Measurements from ENCODE around the gene TRIM59. TPM values are rescaled to one million over a fixed set of nuclear protein-coding genes. Genes with fewer than 3 reads are reported as not detected.

Gene TRIM59
- total RNA-seq, 4 donors from 2014 or later, result 4.3 to 11.1 (median 6.7) TPM

- no peaks in the 10 kb centered on the region for H3K9me3 ChIP-seq
- H3K27me3 ChIP-seq, result no peaks in the 10 kb centered on the region
- no peak for TF ChIP-seq POLR2A (IDR thresholded peaks at IDR 0.05)
- TF ChIP-seq EP300 (IDR thresholded peaks at IDR 0.05), result no peak
- TF ChIP-seq, protein P1, sequence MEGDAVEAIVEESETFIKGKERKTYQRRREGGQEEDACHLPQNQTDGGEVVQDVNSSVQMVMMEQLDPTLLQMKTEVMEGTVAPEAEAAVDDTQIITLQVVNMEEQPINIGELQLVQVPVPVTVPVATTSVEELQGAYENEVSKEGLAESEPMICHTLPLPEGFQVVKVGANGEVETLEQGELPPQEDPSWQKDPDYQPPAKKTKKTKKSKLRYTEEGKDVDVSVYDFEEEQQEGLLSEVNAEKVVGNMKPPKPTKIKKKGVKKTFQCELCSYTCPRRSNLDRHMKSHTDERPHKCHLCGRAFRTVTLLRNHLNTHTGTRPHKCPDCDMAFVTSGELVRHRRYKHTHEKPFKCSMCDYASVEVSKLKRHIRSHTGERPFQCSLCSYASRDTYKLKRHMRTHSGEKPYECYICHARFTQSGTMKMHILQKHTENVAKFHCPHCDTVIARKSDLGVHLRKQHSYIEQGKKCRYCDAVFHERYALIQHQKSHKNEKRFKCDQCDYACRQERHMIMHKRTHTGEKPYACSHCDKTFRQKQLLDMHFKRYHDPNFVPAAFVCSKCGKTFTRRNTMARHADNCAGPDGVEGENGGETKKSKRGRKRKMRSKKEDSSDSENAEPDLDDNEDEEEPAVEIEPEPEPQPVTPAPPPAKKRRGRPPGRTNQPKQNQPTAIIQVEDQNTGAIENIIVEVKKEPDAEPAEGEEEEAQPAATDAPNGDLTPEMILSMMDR (IDR thresholded peaks at IDR 0.05), result no peak
- TF ChIP-seq POLR2AphosphoS5 (IDR thresholded peaks at IDR 0.05), result no peak
- DNase-seq (ENCODE audit: low spot score in 2 of 2), result peak in 1 of 2 donors; percentile 60
- H3K4me3 ChIP-seq, result peak overlapping the region; percentile 55
- H3K4me1 ChIP-seq, result peaks cover 21% of the 10 kb centered on the region
- peak overlapping the region; percentile 62 for H3K27ac ChIP-seq
- no peaks in the 10 kb centered on the region for H3K36me3 ChIP-seq
- 5% methylated on average over 26 of the region's 26 CpGs for WGBS
Measured at GRCh38 chr3:160448845-160449635, 546 bp downstream of the TRIM59 start.

DNA sequence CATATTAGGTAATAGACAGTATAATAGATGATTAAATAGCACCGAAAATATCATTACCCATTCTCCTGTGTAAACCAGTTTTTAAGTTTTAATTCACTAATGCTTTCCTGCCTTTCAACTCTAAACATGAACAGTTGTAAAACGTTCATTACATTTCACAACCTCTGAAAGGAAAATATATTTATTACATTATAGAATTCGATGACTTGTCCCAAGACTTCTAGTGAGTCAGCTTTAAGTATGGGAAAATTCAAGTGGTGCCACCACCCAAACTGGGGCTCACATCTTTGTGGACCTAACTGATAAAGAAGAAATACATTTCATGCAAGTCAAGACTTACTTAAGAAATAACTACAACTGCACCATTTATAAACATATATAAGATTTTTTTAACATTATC is 2.0 kb downstream of the TRIM59 start:
- no peak for TF ChIP-seq POLR2AphosphoS5 (IDR thresholded peaks at IDR 0.05)
- no peak for TF ChIP-seq EP300 (IDR thresholded peaks at IDR 0.05)
- TF ChIP-seq, protein P1 (IDR thresholded peaks at IDR 0.05), result no peak
- no peak for TF ChIP-seq POLR2A (IDR thresholded peaks at IDR 0.05)
- Histone ChIP-seq H3K4me1 (peaks cover 21% of the 10 kb centered on the region), H3K36me3 (no peaks in the 10 kb centered on the region), H3K27me3 (no peaks in the 10 kb centered on the region), H3K4me3 (no peak overlapping the region), H3K27ac (no peak overlapping the region), H3K9me3 (no peaks in the 10 kb centered on the region)
- no peak for DNase-seq (ENCODE audit: low spot score in 2 of 2)
- 51% methylated on average over 3 of the region's 3 CpGs for WGBS

- H3K36me3 ChIP-seq, result no peaks in the 10 kb centered on the region
- no peak for DNase-seq (ENCODE audit: low spot score in 2 of 2)
- H3K4me1 ChIP-seq, result peaks cover 21% of the 10 kb centered on the region
- H3K9me3 ChIP-seq, result no peaks in the 10 kb centered on the region
- no peak overlapping the region for H3K4me3 ChIP-seq
- 97% methylated on average over 13 of the region's 13 CpGs for WGBS
- no peak overlapping the region for H3K27ac ChIP-seq
- TF ChIP-seq POLR2AphosphoS5 (IDR thresholded peaks at IDR 0.05) (no peak), POLR2A (IDR thresholded peaks at IDR 0.05) (no peak), EP300 (IDR thresholded peaks at IDR 0.05) (no peak)
- TF ChIP-seq, protein P1 (IDR thresholded peaks at IDR 0.05), result no peak
- no peaks in the 10 kb centered on the region for H3K27me3 ChIP-seq
Measured at GRCh38 chr3:160446522-160447056, 3.0 kb downstream of the TRIM59 start.

GRCh38 chr3:160445854-160446253 is 3.7 kb downstream of the TRIM59 start:
- Histone ChIP-seq H3K27me3 (no peaks in the 10 kb centered on the region), H3K4me3 (no peak overlapping the region), H3K4me1 (peaks cover 21% of the 10 kb centered on the region), H3K9me3 (no peaks in the 10 kb centered on the region), H3K36me3 (no peaks in the 10 kb centered on the region), H3K27ac (no peak overlapping the region)
- TF ChIP-seq POLR2AphosphoS5 (IDR thresholded peaks at IDR 0.05), result no peak
- no peak for TF ChIP-seq POLR2A (IDR thresholded peaks at IDR 0.05)
- TF ChIP-seq EP300 (IDR thresholded peaks at IDR 0.05), result no peak
- TF ChIP-seq, protein P1 (IDR thresholded peaks at IDR 0.05), result no peak
- DNase-seq (ENCODE audit: low spot score in 2 of 2), result no peak
- 95% methylated on average over 1 of the region's 1 CpG for WGBS

- WGBS, result 82% methylated on average over 1 of the region's 1 CpG
- Histone ChIP-seq H3K27me3 (no peaks in the 10 kb centered on the region), H3K27ac (no peak overlapping the region), H3K4me1 (peaks cover 12% of the 10 kb centered on the region), H3K9me3 (no peaks in the 10 kb centered on the region), H3K36me3 (no peaks in the 10 kb centered on the region), H3K4me3 (no peak overlapping the region)
- no peak for DNase-seq (ENCODE audit: low spot score in 2 of 2)
- TF ChIP-seq POLR2AphosphoS5 (IDR thresholded peaks at IDR 0.05), result no peak
- no peak for TF ChIP-seq POLR2A (IDR thresholded peaks at IDR 0.05)
- no peak for TF ChIP-seq EP300 (IDR thresholded peaks at IDR 0.05)
- TF ChIP-seq, protein P1 (IDR thresholded peaks at IDR 0.05), result no peak
Measured at GRCh38 chr3:160444411-160444810, 5.2 kb downstream of the TRIM59 start.

All from suprapubic skin (tissue), 4 donors.